GM20000 (cell line): Measurements from ENCODE around the gene ARHGAP42.

ENCODE experiments used
- DNase-seq: peaks from one replicate; pipeline ENCODE4 v3.0.0; 2012; ENCODE audit warnings: low spot score
- CTCF ChIP-seq: IDR thresholded peaks from 2 replicates; pipeline ENCODE4 v1.5.1; 2012; ENCODE audit warnings: mild to moderate bottlenecking, control low read depth; ENCODE audit errors: extremely low read depth, missing control alignments

The ARHGAP42 gene

GRCh38 chr11:101014600-101015285, 327.7 kb downstream of the ARHGAP42 start:
- no peak for TF ChIP-seq CTCF
- DNase-seq = no peak

GRCh38 chr11:101019870-101020269, 332.8 kb downstream of the ARHGAP42 start:
- no peak for TF ChIP-seq CTCF
- no peak for DNase-seq

GRCh38 chr11:101022256-101022655, 335.2 kb downstream of the ARHGAP42 start:
- no peak for DNase-seq

GRCh38 chr11:101028644-101029043, 341.6 kb downstream of the ARHGAP42 start:
- no peak for TF ChIP-seq CTCF
- DNase-seq = no peak

More at GRCh38 chr11:101022256-101022655, 335.2 kb downstream of the ARHGAP42 start:
- no peak for TF ChIP-seq CTCF

GRCh38 chr11:101030015-101030414, 342.9 kb downstream of the ARHGAP42 start:
- TF ChIP-seq CTCF = no peak
- DNase-seq = no peak

DNA sequence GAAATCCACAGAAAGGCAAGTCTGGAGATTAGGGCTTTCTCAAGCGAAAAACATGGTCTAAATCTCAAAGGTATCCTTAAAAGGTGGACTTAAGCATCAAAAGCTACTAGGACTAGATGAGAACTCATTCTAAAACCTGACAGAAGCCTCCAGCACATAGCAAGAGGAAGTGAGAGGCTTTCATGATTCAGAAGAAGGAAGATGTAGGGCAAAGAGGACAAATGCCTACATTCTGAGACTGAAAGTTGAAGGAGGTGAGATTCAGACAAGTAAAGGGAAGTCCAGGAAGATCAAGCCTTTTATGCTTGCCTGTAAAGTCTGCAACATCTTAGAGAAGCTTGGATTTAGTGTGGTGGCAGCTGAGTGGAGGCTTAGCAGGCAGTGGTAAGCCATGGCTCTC, 343.6 kb downstream of the ARHGAP42 start:
- no peak for TF ChIP-seq CTCF
- DNase-seq = no peak

DNA sequence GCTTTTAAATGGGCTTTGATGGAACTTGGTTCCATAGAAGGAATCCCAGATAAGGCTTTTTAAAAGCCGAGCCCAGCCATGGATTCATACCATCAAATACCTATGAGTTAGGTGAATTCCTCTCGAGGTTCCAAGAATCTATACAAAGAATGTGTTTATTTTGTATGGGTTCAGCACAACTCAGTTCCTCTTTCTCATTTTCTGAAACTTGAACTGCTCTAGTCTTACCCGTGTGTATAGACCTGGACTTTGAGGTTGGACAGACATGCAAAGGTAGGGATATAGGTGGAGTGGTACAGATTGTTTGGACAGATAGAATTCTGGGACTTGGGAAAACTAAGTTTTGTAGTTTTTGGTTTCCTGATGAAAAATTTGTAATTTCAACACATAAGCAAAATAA, 344.6 kb downstream of the ARHGAP42 start:
- no peak for DNase-seq
- no peak for TF ChIP-seq CTCF
